ENCODE data around the gene GPR132. TPM values are rescaled to one million over a fixed set of nuclear protein-coding genes. Genes with fewer than 3 reads are reported as not detected.

GPR132 gene
- total RNA-seq, 1 experiment from 2014 or later: 0.20 TPM

GRCh38 chr14:105075379-105076295, 10.4 kb upstream of the GPR132 start:
- Histone ChIP-seq H2BK15ac (ENCODE audit: low read depth, low read length) (no peak overlapping the region), H2AK5ac (ENCODE audit: insufficient read length, low read length) (no peak overlapping the region), H3K23ac (ENCODE audit: insufficient read length, low read depth, low read length) (no peak overlapping the region), H3K56ac (ENCODE audit: insufficient read length, low read depth, low read length) (no peak overlapping the region), H4K5ac (ENCODE audit: insufficient read length, low read depth, low read length) (no peak overlapping the region), H3K18ac (ENCODE audit: insufficient read length, low read depth, low read length) (peak overlapping the region; percentile 11), H3K79me1 (ENCODE audit: insufficient read depth, low read depth, low read length, poor library complexity, severe bottlenecking) (no peaks in the 10 kb centered on the region), H3K27ac (ENCODE audit: insufficient read length, low read depth, low read length) (no peak overlapping the region), H3K23me2 (ENCODE audit: insufficient read length, low read depth, low read length, poor library complexity, severe bottlenecking) (no peaks in the 10 kb centered on the region), H3K4ac (ENCODE audit: low read depth, low read length) (no peak overlapping the region), H2BK20ac (ENCODE audit: low read depth, low read length, poor library complexity, severe bottlenecking) (no peak overlapping the region), H3T11ph (ENCODE audit: low read length) (no peak overlapping the region), H3K9ac (ENCODE audit: extremely low read depth, insufficient read length, low read length) (no peak overlapping the region), H2BK5ac (ENCODE audit: insufficient read length, low read length) (no peak overlapping the region), H3K14ac (ENCODE audit: insufficient read depth, low read length) (0 out of 2 replicates have a peak overlapping the region, but pooled peaks have one; percentile 64), H3K27me3 (ENCODE audit: insufficient read depth, low read length) (no peaks in the 10 kb centered on the region), H3K4me1 (ENCODE audit: insufficient read depth, low read length) (no peaks in the 10 kb centered on the region; the same call in 1 of the 2 replicates), H4K8ac (replicated peaks; ENCODE audit: insufficient read length, low read depth, low read length) (no peak overlapping the region), H2BK12ac (ENCODE audit: insufficient read length, low read depth, low read length) (no peak overlapping the region), H3K79me2 (ENCODE audit: insufficient read depth, low read length) (no peaks in the 10 kb centered on the region), H3K9me3 (ENCODE audit: control insufficient read depth, low read depth, low read length) (no peaks in the 10 kb centered on the region), H2AFZ (ENCODE audit: low read length) (no peak overlapping the region), H4K91ac (ENCODE audit: insufficient read length, low read depth, low read length) (no peak overlapping the region), H2BK120ac (ENCODE audit: low read depth, low read length, poor library complexity, severe bottlenecking) (no peak overlapping the region), H4K20me1 (ENCODE audit: control insufficient read depth, insufficient read depth, insufficient read length) (no peaks in the 10 kb centered on the region), H3K4me2 (ENCODE audit: insufficient read depth, insufficient read length, low read length) (no peak overlapping the region)
- no CpG with 5 or more reads among the region's 24 CpGs for WGBS (ENCODE audit: extremely low coverage, insufficient read length, low lambda C conversion rate)
- Mint-ChIP-seq H3K36me3 (ENCODE audit: insufficient read depth in 1 of 3, low read depth in 3 of 3) (peaks cover 0 to 4% (median 2%) of the 10 kb centered on the region in 3 experiments; a peak in 3 of 7 replicates), H3K27ac (no peak overlapping the region), H3K27me3 (ENCODE audit: low read depth) (peaks cover 26% of the 10 kb centered on the region), H3K4me3 (no peak overlapping the region), H3K4me1 (peaks cover 8 to 23% of the 10 kb centered on the region in 2 experiments), H3K9me3 (peaks cover 7 to 10% of the 10 kb centered on the region in 2 experiments)
- DNase-seq: peak; percentile 69
- no peak for TF ChIP-seq CTCF (conservative IDR thresholded peaks at IDR 0.05)

All from H9 (cell line).